HG02870 (cell line): ENCODE results near the gene KPNA6.

Source experiments
- ATAC-seq: cut with Tn5 transposase; IDR thresholded peaks from one replicate; pipeline ENCODE4 v1.9.1; 2021; ENCODE audit warnings: mild to moderate bottlenecking, moderate library complexity; ENCODE audit not compliant: unreplicated experiment

KPNA6 gene

GRCh38 chr1:32215629-32216480 lies 108.0 kb downstream of the KPNA6 start:
- ATAC-seq, result no peak

DNA sequence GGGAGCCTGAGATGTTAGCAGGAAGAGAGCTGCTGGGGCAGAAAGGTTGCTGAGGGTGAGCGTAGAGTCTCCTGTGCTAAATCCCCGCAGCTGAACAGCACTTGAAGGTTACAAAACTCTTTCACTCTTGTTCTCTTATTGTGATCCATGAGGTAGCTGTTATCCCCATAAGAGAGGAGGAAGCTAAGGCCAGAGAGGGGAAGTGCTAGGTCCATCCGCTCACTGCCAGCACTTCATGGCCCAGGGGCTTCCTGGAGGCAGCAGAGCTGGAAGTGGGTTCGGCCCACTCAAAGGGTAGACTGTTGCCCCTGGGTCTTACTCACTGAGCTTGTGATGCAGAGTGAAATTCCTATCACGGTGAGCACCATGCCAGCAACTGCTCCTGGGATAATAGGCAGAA lies 108.7 kb downstream of the KPNA6 start:
- ATAC-seq, result no peak

GRCh38 chr1:32219022-32219421 lies 111.2 kb downstream of the KPNA6 start:
- ATAC-seq, result no peak

DNA sequence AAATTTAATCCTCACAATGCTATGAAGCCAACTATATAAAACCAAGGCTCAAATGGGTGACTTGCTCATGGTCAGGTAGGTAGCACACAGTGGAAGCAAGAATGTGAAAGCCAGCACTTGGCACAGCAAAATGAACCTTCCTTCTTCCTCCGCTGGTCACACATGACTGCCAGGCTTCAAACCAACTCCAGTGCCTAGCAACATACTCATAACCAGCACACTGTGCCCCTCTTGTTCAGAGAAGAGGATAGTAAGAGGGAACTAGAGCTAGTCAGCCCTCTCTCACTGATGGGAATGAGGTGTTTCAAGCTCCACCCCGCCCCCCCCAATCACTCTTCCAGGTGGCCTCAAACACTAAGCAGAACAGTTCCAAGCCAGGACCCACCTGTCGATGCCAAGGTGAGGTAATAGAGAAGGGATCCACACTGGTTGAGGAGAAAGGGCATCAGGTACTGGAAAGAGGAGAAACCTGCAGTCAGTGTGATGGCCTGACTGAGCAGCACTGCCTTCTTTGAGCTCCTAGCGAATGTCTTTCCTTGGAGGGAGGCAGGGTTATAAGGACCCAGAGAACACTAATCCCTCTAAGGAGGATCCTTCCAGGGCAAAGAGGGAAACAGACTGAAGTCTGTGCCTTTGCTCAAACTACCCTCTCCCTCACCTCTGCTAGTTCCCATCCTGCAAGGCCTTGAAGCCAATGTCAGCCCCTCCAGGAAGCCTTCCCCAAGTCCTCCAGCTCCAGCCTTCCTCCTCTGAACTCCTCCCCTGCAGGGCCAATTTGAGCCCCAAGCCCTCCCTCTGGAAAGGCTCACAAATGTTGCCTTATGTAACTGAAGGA lies 113.1 kb downstream of the KPNA6 start:
- no peak for ATAC-seq

DNA sequence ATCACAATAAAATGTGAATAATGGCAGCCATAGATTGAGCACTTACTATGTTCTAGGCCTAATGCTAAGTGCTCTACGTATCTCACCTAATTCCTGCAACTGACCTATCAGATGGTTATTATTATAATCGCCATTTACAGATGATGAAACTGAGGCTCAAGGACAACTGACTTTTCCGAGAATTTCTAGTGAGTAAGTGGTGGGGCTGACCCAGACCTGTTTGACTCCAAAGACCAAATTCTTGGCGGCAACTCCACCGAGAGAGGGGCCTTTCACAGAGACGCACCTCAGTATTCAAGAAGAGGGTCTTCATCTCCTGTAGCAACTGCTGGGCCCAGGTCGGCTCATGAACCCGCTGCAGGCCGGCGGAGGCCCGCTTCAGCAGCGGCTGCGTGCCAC lies 113.7 kb downstream of the KPNA6 start:
- ATAC-seq, result no peak

DNA sequence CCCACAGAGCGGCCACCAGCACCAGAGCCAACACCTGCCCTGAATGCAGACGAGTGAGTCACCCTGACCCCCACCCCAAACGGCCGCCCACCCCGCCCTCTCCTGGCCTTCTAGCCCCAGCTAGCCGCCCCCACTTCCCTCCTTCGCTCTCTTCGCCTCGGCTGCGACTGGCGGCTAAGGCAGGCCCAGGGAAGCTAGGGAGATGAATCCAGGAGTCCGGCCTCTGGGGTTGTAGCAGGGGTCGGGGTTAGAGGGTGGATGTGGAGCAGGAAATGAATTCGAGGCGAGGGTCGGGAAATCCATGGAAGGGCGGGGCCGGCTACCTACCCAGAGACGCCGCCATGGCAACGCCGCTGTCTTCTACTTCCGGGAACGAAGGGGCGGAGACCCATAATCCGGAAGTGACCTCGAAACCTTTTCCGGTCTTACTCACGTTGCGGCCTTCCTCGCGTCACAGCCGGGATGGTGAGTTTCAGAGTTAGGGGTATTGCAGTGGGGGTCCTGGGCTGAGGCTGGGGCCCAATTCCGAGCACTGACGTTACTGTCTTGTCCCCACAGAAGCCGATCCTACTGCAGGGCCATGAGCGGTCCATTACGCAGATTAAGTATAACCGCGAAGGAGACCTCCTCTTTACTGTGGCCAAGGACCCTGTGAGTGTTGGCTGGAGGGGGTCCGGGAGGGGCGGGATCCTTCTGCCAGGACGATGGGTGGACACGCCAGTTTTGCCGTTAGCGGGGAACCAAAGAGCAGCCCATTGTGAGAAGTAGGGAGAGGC lies 114.3 kb downstream of the KPNA6 start, which contains the start of the genes EIF3I and TMEM234:
Gene EIF3I (plus strand): TSS at position 428 of the 776 bp plus-strand sequence. CDS start 35 bp downstream, at position 463.
Gene TMEM234 (minus strand): TSS at position 374 of the 776 bp plus-strand sequence. CDS start 31 bp downstream, at position 343.
- peak; percentile 94 for ATAC-seq

- no peak for ATAC-seq
Measured at GRCh38 chr1:32223683-32224082, 115.8 kb downstream of the KPNA6 start.

- no peak for ATAC-seq
Measured at GRCh38 chr1:32224285-32224684, 116.4 kb downstream of the KPNA6 start.
